Erythroblast (primary cell): ENCODE data around the gene UBE2D1.

ENCODE experiments used
- GATA1 ChIP-seq: IDR thresholded peaks from 2 replicates; pipeline ENCODE4 v1.6.1; 2011; ENCODE audit warnings: low read depth, mild to moderate bottlenecking, control low read depth, low read length, moderate library complexity
- POLR2A ChIP-seq: IDR thresholded peaks from 2 replicates; pipeline ENCODE4 v1.6.1; 2011; ENCODE audit warnings: mild to moderate bottlenecking, low read length

DNA sequence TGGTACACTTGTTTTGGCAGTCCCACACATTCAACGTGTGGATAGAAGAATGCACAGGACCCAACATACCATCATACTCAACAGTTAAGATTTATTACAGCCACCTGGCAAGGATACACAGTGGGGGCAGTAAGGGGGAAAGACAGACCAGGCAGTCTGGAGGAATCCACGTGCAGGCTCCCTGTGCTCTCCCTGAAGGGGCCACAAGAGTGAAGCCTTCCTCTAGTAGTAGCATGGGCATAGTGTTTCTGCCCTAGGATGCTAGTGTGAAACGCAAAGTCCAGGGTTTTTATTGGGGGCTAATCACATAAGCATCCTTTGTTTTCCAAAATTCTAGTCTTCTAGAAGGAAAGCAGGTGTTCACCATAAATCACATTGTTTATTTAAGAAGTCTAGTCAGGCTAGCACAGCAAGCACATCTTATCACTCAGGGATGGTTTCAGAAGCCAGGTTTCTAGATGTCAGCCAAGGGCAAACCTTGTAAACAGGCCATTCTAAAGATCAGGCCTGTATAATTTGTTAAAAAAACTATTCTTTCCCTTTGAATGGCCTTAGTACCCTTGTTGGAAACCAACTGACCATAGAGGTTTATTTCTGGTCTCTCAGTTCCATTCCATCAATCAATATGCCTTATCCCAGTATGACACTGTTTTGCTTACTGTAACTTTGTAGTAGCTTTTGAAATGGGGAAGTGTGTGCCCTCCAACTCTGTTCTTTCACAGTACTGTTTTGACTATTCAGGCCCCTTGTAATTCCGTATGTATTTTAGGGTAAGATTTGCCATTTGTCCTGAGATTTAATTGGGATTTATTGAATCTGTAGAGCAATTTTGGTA lies 38.0 kb downstream of the UBE2D1 start:
- TF ChIP-seq POLR2A (no peak), GATA1 (no peak)
